CD4-positive, CD25-positive, alpha-beta regulatory T cell (primary cell): ENCODE data around the gene ANKFN1. TPM values are rescaled to one million over a fixed set of nuclear protein-coding genes. Genes with fewer than 3 reads are reported as not detected.

Experiments
- ATAC-seq, 2 donors: fragments of 150-1000 bp; cut with Tn5 transposase; one replicate each; pipeline ENCODE4 v1.10.0; 2021; ENCODE audit warnings: low read depth in 2 of 2, moderate number of reproducible peaks in 2 of 2, moderate library complexity in 1 of 2
- DNase-seq, 3 donors: peaks; one replicate each; pipeline versions ENCODE4 v3.0.0 to v3.0.0-alpha.2; 2012 to 2022; ENCODE audit warnings: mixed read lengths in 1 of 3
- H3K27ac ChIP-seq: one replicate; pipeline ENCODE4 v1.7.0; 2013; ENCODE audit warnings: mild to moderate bottlenecking, low read length; ENCODE audit not compliant: insufficient read depth, poor library complexity, severe bottlenecking
- H3K27me3 ChIP-seq: one replicate; pipeline ENCODE4 v1.7.0; 2013; ENCODE audit warnings: low read length; ENCODE audit not compliant: control insufficient read depth, insufficient read depth
- H3K36me3 ChIP-seq: one replicate; pipeline ENCODE4 v1.7.0; 2013; ENCODE audit warnings: mild to moderate bottlenecking, low read length, moderate library complexity; ENCODE audit not compliant: control insufficient read depth, insufficient read depth
- H3K4me1 ChIP-seq: 2 replicates; pipeline ENCODE4 v1.7.0; 2013; ENCODE audit warnings: mild to moderate bottlenecking, low read length; ENCODE audit not compliant: insufficient read depth, control insufficient read depth, poor library complexity, severe bottlenecking
- H3K4me3 ChIP-seq: one replicate; pipeline ENCODE4 v1.7.0; 2013; ENCODE audit warnings: low read depth, mild to moderate bottlenecking, low read length, moderate library complexity
- H3K9me3 ChIP-seq, 2 experiments: 1 replicate in 1 of 2; 2 replicates in 1 of 2; pipeline ENCODE4 v1.7.0; 2013; ENCODE audit warnings: low read length in 2 of 2, mild to moderate bottlenecking in 1 of 2, moderate library complexity in 1 of 2; ENCODE audit not compliant: control insufficient read depth in 2 of 2
- H3K27ac Mint-ChIP-seq, 3 donors: one replicate each; pipeline ENCODE4 v1.8.0; 2020 to 2022; ENCODE audit warnings: mild to moderate bottlenecking in 3 of 3, mixed read lengths in 3 of 3, moderate library complexity in 2 of 3
- H3K27me3 Mint-ChIP-seq: one replicate; pipeline ENCODE4 v1.8.0; 2022; ENCODE audit warnings: mild to moderate bottlenecking, mixed read lengths
- H3K36me3 Mint-ChIP-seq: one replicate; pipeline ENCODE4 v1.8.0; 2020; ENCODE audit warnings: mixed read lengths
- H3K4me1 Mint-ChIP-seq, 4 donors: one replicate each; pipeline ENCODE4 v1.8.0; 2020 to 2022; ENCODE audit warnings: mixed read lengths in 4 of 4, mild to moderate bottlenecking in 1 of 4
- H3K4me3 Mint-ChIP-seq, 4 donors: one replicate each; pipeline ENCODE4 v1.8.0; 2020 to 2022; ENCODE audit warnings: mild to moderate bottlenecking in 4 of 4, mixed read lengths in 4 of 4, moderate library complexity in 3 of 4
- H3K9me3 Mint-ChIP-seq, 7 donors: one replicate each; pipeline ENCODE4 v1.8.0; 2020 to 2022; ENCODE audit warnings: mixed read lengths in 7 of 7, mild to moderate bottlenecking in 3 of 7, moderate library complexity in 2 of 7
- polyA plus RNA-seq, 4 donors: library from polyadenylated mRNA; unstranded; fragments of 300-500 nt; fragmentation: Illumina TruSeq; gene quantifications; one replicate each; pipeline ENCODE4 v1.2.3, GENCODE V29; 2021
- total RNA-seq: library from RNA; stranded (reverse); gene quantifications from one replicate; pipeline ENCODE4 v1.2.3, GENCODE V29; 2022

Gene ANKFN1
- total and polyA plus RNA-seq, 5 donors from 2014 or later = not detected

GRCh38 chr17:56523042-56523441, 369.8 kb downstream of the ANKFN1 start:
- no peak overlapping the region for H3K27ac Mint-ChIP-seq

DNA sequence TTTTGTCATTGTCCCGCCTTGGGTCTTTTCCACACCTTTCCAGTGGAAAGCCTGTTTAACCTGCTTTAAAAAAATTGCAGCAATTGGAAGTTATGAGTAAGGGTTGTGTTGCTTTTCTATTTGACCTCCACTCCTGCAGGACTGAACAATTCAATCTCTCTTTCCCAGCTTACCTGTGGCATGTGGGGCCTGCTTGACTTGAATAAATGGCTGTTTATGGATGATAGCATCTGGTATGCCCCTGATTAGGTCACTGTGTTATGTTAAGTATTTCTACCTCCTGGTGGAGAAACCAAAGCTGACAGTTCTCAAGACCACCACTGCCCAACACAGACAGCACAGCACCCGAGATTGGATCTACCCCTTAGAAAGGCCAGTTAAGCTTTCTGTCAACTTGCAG, 375.4 kb downstream of the ANKFN1 start:
- no peaks in the 10 kb centered on the region for H3K36me3 Mint-ChIP-seq
- Histone ChIP-seq H3K36me3 (no peaks in the 10 kb centered on the region), H3K9me3 (no peaks in the 10 kb centered on the region), H3K4me3 (no peak overlapping the region), H3K27ac (no peak overlapping the region), H3K4me1 (no peaks in the 10 kb centered on the region), H3K27me3 (no peaks in the 10 kb centered on the region)
- DNase-seq (no peak), ATAC-seq (no peak)
- H3K9me3 Mint-ChIP-seq = peaks cover 0 to 2% (median 0%) of the 10 kb centered on the region in 7 donors
- no peak overlapping the region for H3K4me3 Mint-ChIP-seq
- no peak overlapping the region for H3K27ac Mint-ChIP-seq
- H3K27me3 Mint-ChIP-seq = peaks cover 15% of the 10 kb centered on the region
- no peaks in the 10 kb centered on the region for H3K4me1 Mint-ChIP-seq

More at GRCh38 chr17:56523042-56523441, 369.8 kb downstream of the ANKFN1 start:
- H3K9me3 Mint-ChIP-seq = peaks cover 0 to 4% (median 0%) of the 10 kb centered on the region in 7 donors
- H3K36me3 Mint-ChIP-seq = no peaks in the 10 kb centered on the region
- no peak overlapping the region for H3K4me3 Mint-ChIP-seq
- Histone ChIP-seq H3K4me3 (no peak overlapping the region), H3K4me1 (no peaks in the 10 kb centered on the region), H3K36me3 (no peaks in the 10 kb centered on the region), H3K27ac (no peak overlapping the region), H3K9me3 (no peaks in the 10 kb centered on the region), H3K27me3 (peaks cover 2% of the 10 kb centered on the region)
- no peak for DNase-seq
- peaks cover 19% of the 10 kb centered on the region for H3K27me3 Mint-ChIP-seq
- no peak for ATAC-seq
- no peaks in the 10 kb centered on the region for H3K4me1 Mint-ChIP-seq

DNA sequence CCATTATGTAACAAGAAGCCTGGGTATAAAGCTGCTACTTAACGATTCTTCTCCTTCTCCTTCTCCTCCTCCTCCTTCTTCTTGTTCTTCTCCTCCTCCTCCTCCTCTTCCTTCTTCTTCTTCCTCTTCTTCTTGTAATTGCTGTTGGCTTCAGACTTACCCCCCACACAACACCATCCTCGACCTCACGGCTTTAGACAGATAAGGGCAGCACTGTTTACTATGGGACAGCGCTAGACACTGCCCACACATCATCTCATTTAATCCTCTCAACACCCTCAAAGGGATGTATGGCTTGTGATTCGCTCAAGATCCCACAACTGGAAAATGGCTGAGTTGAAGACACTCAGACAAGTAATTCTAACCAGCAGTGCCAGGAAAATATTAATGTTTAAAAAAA, 379.7 kb downstream of the ANKFN1 start:
- H3K36me3 Mint-ChIP-seq = no peaks in the 10 kb centered on the region
- no peak overlapping the region for H3K27ac ChIP-seq
- H3K27me3 ChIP-seq = no peaks in the 10 kb centered on the region
- no peak overlapping the region for H3K4me3 ChIP-seq
- H3K9me3 Mint-ChIP-seq = peaks cover 0 to 2% (median 0%) of the 10 kb centered on the region in 7 donors
- no peak overlapping the region for H3K4me3 Mint-ChIP-seq
- H3K4me1 Mint-ChIP-seq = no peaks in the 10 kb centered on the region
- no peaks in the 10 kb centered on the region for H3K4me1 ChIP-seq
- ATAC-seq = no peak
- no peaks in the 10 kb centered on the region for H3K36me3 ChIP-seq
- no peak overlapping the region for H3K27ac Mint-ChIP-seq
- DNase-seq = no peak
- peaks cover 9% of the 10 kb centered on the region for H3K27me3 Mint-ChIP-seq
- H3K9me3 ChIP-seq = no peaks in the 10 kb centered on the region

- Histone ChIP-seq H3K4me3 (no peak overlapping the region), H3K9me3 (no peaks in the 10 kb centered on the region), H3K36me3 (no peaks in the 10 kb centered on the region), H3K27me3 (no peaks in the 10 kb centered on the region), H3K4me1 (no peaks in the 10 kb centered on the region), H3K27ac (no peak overlapping the region)
- Mint-ChIP-seq H3K4me1 (no peaks in the 10 kb centered on the region), H3K4me3 (no peak overlapping the region), H3K27ac (no peak overlapping the region), H3K9me3 (peaks cover 0 to 7% (median 2%) of the 10 kb centered on the region in 7 donors), H3K36me3 (no peaks in the 10 kb centered on the region), H3K27me3 (peaks cover 9% of the 10 kb centered on the region)
- DNase-seq (no peak), ATAC-seq (no peak)
Observed at GRCh38 chr17:56536766-56537165, 383.5 kb downstream of the ANKFN1 start.

- ATAC-seq = no peak
- no peaks in the 10 kb centered on the region for H3K27me3 Mint-ChIP-seq
Observed at GRCh38 chr17:56540836-56541235, 387.6 kb downstream of the ANKFN1 start.

DNA sequence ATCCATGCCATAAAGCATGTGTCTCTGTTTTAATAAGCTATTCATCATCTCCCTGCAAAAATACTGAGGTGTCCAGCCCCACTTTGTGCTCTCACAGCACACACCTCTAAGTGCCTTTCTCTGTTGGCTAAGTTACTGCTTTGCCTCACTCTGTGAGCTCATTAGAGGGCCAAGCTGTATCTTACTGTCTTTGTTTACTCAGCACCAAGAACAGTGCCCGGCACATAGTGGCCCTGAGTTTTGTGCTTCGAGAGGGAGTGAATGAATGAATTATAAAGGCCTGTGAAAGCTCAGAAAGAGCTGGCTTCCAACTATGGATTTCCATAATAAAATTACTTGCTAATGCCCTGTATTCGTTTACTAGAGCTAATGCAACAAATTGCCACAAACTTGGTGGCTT, 390.0 kb downstream of the ANKFN1 start:
- H3K36me3 ChIP-seq = no peaks in the 10 kb centered on the region
- Mint-ChIP-seq H3K9me3 (peaks cover 0 to 7% (median 3%) of the 10 kb centered on the region in 7 donors), H3K36me3 (no peaks in the 10 kb centered on the region), H3K4me3 (no peak overlapping the region), H3K27me3 (no peaks in the 10 kb centered on the region), H3K4me1 (no peaks in the 10 kb centered on the region), H3K27ac (no peak overlapping the region)
- no peak overlapping the region for H3K4me3 ChIP-seq
- DNase-seq (no peak), ATAC-seq (no peak)
- H3K4me1 ChIP-seq = no peaks in the 10 kb centered on the region
- no peak overlapping the region for H3K27ac ChIP-seq
- no peaks in the 10 kb centered on the region for H3K9me3 ChIP-seq
- peaks cover 2% of the 10 kb centered on the region for H3K27me3 ChIP-seq

More at GRCh38 chr17:56540836-56541235, 387.6 kb downstream of the ANKFN1 start:
- no peak overlapping the region for H3K27ac Mint-ChIP-seq
- peaks cover 0 to 7% (median 2%) of the 10 kb centered on the region in 7 donors for H3K9me3 Mint-ChIP-seq
- Histone ChIP-seq H3K9me3 (no peaks in the 10 kb centered on the region), H3K4me3 (no peak overlapping the region), H3K27ac (no peak overlapping the region), H3K27me3 (peaks cover 2% of the 10 kb centered on the region), H3K4me1 (no peaks in the 10 kb centered on the region), H3K36me3 (no peaks in the 10 kb centered on the region)
- H3K4me1 Mint-ChIP-seq = no peaks in the 10 kb centered on the region
- no peak overlapping the region for H3K4me3 Mint-ChIP-seq
- DNase-seq = no peak
- no peaks in the 10 kb centered on the region for H3K36me3 Mint-ChIP-seq

DNA sequence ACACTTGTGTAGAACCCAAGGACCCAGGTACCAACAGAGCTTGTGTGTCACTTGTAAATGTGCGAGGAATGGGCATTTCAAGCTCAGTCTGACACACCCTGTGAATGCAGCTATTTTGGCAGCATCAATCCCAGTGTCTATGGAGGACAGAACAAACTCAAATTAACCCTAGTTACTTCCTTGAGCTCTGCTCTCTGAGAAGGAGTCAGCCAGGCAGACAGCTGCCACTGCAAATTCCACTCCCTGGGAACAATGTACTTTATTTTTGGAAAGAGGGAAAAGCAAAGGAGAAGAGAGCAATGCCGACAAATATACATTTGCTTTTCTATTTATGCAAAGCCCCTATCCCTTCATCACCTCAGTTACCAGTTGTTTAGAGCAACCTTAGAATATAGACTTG, 391.8 kb downstream of the ANKFN1 start:
- DNase-seq = no peak
- Histone ChIP-seq H3K27ac (no peak overlapping the region), H3K4me3 (no peak overlapping the region), H3K9me3 (no peaks in the 10 kb centered on the region), H3K27me3 (peaks cover 5% of the 10 kb centered on the region), H3K36me3 (no peaks in the 10 kb centered on the region), H3K4me1 (no peaks in the 10 kb centered on the region)
- ATAC-seq = no peak
- Mint-ChIP-seq H3K36me3 (no peaks in the 10 kb centered on the region), H3K9me3 (peaks cover 0 to 6% (median 0%) of the 10 kb centered on the region in 7 donors), H3K27me3 (peaks cover 9% of the 10 kb centered on the region), H3K4me1 (no peaks in the 10 kb centered on the region), H3K4me3 (no peak overlapping the region), H3K27ac (no peak overlapping the region)

- Histone ChIP-seq H3K36me3 (no peaks in the 10 kb centered on the region), H3K4me1 (no peaks in the 10 kb centered on the region), H3K27ac (no peak overlapping the region), H3K9me3 (no peaks in the 10 kb centered on the region), H3K27me3 (peaks cover 5% of the 10 kb centered on the region), H3K4me3 (no peak overlapping the region)
- ATAC-seq (no peak), DNase-seq (no peak)
- Mint-ChIP-seq H3K27me3 (peaks cover 9% of the 10 kb centered on the region), H3K4me3 (no peak overlapping the region), H3K36me3 (no peaks in the 10 kb centered on the region), H3K27ac (no peak overlapping the region), H3K9me3 (peaks cover 0 to 8% (median 0%) of the 10 kb centered on the region in 7 donors), H3K4me1 (no peaks in the 10 kb centered on the region)
Observed at GRCh38 chr17:56545930-56546329, 392.7 kb downstream of the ANKFN1 start.
